ENCODE measurements around the gene CDK16.
A peak's percentile ranks its signal among the peaks of the same experiment; 100 is the strongest.

The CDK16 gene
- 48.5 to 55.5 reads per million in 2 experiments for total RNA-seq

DNA sequence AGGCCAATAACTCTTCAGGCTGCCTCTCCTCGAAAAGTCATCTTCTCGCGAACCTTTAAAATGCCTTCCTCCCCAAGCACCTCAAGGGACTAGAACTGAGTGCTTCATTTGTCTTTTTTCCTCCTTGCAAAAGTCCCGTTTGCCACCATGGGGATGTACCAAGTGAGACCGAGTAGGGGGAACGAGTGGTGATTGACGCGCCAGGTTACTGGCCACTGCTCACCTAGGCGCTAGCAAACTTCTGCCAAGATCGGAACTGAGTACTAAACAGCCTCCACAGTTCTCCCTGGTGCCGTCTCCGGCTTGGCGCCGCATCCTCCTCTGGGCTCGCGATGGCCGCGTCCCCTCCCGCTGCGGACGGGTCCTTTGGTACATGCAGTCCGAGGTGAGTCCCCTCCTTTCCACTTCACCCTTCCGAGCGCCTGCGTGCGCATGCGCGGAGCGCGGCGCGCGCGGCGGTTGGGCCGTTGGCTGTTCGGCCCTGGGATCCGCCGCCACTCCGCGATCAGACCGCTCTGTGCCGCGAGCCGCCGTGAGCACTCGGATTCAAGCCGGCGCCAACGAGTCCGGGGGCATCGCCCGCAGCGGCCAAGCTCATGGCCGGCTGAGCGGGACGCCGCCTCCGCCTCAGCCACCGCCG is at the start of gene CDK16:
TSS of gene CDK16 (plus strand) at position 402 of the 640 bp plus-strand sequence. CDS start 4,877 bp downstream, outside the sequence.
- DNase-seq (ENCODE audit: low read depth) = peak; percentile 69

DNA sequence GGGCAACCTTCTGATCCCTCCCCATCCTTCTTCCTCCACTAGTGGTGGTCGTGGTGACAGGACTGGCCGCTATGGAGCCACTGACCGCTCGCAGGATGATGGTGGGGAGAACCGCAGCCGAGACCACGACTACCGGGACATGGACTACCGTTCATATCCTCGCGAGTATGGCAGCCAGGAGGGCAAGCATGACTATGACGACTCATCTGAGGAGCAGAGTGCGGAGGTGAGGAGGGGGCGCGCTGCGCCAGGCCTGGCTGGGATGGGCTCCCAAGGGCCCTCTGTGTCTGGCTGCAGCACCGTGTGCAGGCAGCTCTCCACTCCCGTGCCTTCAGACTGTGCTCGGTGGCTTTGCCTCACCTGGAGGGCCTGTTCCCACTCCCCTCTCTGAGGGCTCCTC is 49.2 kb upstream of the CDK16 start:
- no peak for DNase-seq (ENCODE audit: low read depth)

DNA sequence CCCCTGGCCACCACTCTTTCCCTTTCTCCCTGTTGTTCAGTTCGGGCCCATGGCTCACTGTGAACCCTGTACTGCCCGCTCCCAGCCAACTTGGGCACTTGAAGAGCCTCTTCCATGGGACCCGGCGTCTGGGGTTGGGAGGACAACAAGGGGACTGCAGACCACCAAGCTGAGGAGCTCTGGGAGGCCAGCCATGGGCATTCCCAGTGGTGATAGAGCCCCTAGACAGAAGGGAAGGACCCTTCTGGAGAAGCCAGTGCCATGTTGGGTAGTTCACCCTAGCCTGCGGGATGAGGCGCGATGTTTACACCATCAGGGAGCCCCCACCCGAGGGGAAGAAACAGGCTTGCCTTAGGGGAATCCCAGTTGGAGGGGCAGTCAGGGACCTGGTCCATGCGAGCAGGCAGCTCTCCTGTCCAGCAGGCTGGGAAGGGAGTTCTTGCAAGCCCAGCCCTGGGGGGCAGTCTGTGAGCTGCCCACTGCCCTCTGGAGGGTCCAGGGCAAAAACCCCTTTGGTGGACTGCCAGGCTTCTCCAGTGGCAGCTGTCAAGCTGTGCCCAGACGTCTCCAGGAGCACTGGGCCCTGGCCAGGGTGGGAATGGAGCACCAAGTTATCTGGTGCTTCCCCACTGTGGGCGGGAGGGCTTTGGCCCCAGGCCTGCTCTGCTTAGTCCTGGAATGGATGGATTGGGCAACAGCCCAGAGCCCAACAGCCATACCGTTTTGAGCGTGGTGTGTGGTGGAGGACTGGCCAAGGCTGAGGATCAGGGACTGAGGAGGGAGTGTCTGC is 48.6 kb upstream of the CDK16 start:
- no peak for DNase-seq (ENCODE audit: low read depth)

DNA sequence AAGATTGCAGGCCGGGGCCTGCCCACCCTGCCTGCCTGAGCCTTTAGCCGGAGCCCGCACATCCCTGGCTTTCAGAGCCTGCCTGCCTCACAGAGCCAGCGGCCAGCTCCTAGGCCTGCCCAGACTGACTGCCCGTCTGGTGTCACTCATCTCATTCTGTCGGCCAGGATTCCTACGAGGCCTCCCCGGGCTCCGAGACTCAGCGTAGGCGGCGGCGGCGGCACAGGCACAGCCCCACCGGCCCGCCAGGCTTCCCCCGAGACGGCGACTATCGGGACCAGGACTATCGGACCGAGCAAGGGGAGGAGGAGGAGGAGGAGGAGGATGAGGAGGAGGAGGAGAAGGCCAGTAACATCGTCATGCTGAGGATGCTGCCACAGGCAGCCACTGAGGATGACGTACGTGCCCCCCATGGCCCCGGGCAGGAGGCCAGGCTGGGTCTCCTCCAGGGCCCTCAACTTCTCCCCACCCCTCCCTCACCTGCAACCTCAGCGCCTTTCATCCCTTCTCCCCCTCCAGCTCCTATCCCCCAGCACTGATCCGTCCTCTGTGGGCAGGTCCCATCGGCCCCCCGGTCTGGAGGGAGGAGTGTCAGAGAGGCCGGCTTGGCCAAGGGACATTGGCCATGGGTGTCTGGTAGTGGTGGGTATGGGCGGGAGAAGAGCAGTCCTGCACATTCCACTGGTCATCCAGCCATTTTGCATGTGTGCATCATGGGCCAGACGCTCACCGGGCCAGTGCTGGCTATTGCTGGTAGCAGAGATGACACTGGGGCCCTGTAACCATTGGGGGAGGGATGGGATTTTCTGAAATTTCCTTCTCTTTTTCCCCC is 47.4 kb upstream of the CDK16 start:
- DNase-seq (ENCODE audit: low read depth) = no peak

DNA sequence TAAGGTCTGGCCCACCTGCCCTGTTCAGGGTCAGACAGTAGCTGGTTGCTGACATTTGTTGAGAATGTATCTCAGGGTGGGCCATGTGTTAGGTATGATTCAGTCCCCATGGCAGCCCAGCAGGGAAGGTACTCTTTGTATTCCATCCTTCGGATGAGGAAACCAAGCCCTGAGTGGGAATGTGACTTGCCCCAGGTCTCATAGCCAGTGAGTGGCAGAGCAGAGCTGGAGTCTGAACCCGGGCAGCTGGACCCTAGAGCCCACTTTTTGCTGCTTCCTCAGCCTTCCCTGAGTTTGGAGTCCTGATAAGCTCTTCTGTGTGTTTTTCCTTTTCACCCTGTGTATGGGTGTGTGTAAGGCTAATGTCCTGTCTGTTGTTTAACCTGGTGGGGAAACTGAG is 46.5 kb upstream of the CDK16 start:
- DNase-seq (ENCODE audit: low read depth) = no peak

DNA sequence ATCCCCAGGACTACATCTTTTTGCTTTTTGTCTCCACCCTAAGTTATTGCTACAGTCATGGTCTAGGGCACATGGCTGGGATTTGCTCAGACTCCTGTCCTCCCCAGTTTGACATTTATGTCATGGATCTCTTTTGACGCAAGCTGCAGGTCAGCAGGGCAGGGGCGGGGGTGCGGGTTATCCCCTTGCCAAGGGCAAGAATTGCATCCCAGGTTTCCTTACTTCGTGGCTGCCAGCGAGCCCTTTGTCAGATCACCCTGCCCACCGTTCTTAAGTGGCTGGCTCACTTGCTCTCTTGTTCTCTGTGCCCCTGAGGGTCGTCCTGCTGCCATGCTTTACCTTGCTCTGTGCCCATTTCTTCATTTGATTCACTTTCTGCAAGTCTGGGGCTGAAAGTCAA is 45.9 kb upstream of the CDK16 start:
- no peak for DNase-seq (ENCODE audit: low read depth)

DNA sequence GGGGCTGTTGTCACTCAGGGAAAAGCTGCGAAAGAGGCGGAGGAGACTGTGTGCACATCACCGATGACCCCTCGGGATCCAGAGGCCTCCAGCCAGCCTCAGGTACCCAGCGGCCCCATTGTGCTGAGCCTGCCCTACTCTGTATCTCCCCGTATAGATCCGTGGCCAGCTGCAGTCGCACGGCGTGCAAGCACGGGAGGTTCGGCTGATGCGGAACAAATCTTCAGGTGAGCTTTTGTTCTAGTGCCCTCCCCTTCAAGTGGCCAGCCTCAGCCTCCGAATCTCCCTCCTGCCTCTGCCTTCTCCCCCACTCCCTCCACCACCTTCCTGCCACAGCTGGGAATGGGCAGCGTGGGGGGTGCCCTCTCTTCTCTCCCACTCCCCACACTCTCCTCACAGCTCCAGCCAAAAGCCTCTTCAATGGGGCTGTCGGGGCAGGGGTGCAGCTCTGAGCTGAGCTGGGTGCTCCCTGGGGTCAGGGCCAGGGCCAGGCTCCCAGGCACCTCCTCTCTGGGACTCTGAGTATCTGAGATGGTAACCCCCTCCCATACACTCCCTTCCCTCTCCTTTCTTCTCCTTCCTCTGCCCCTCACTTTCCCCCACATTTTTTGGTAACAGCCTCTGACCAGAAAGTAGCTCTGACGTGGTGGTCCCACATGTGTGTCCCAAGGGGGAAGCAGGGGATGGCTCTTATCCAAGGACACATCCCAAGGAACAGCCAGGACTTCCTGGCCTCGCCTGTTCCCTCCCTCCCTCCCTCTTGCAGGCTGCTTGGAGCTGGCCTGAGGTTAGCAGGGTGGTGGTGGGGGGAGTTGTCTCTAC is 45.3 kb upstream of the CDK16 start:
- DNase-seq (ENCODE audit: low read depth) = no peak

DNA sequence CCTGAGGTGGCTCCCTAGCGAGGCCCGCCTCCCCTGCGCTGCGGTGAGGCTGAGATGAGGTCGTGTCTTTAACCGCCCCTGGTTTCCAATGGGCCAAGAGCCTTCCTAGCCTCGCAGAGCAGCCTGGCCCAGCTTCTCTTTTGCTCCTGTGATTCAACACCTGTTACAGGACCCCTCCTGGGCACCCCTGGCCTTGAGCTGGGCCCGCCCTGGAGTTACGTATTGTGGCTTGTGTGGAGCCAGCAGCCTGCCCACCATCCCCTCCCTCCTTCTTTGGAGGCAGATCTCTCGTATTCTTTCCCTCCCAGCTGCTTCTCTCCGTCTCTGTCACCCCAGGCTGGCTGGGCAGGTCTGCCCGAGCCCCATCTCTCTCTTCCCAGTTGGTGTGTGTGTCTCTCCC is 44.1 kb upstream of the CDK16 start:
- no peak for DNase-seq (ENCODE audit: low read depth)

DNA sequence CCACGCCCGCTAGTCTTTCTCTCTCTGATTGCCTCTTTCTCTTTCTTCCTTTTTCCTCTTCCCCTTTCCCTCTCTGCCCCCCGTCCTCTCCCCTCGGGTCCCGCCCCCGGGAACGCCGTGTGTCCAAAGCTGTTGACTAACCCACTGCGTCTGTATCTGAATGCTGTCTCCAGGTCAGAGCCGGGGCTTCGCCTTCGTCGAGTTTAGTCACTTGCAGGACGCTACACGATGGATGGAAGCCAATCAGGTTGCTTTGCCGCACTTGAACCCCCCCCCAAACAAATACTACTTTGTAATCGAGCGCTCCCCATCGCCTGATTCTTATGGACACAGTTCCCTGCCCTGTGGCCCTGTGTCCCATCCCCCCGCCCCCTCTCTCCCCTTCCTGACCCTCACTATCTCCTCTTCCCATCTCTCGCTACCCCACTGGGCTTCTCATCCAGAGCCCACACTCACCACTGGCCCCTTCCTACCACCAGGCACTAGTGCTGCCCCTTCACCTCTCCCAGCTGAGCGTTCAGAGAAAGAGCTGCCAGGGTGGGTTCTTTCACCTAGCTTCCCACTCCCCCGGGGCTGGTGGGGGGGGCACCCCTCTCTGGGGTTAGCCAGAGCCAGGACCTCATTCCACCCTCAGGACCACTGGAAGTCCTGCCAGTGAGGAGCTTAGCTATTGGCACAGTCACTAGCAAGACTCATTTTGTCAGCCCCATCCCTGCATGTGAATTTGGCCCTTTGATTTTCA is 43.5 kb upstream of the CDK16 start:
- no peak for DNase-seq (ENCODE audit: low read depth)

DNA sequence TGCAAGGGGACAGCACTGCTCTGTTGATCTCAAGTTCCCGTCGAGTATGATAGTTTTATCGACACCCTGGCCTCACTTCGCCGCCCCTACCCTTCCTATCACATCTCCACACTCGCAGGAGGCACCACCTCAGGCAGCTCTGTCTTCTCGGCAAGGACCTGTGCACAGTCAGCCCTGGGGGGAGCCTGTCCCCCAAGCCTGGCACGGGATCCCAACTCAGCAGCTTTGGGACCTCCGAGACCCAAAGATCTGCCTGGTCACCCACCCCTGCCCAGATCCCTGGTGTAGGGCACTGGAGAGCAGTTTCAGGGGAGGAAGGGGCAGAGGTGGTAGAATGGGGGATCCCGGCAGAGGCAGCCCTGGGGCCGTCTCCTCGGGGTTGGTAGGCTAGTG is 42.9 kb upstream of the CDK16 start:
- DNase-seq (ENCODE audit: low read depth) = no peak

DNA sequence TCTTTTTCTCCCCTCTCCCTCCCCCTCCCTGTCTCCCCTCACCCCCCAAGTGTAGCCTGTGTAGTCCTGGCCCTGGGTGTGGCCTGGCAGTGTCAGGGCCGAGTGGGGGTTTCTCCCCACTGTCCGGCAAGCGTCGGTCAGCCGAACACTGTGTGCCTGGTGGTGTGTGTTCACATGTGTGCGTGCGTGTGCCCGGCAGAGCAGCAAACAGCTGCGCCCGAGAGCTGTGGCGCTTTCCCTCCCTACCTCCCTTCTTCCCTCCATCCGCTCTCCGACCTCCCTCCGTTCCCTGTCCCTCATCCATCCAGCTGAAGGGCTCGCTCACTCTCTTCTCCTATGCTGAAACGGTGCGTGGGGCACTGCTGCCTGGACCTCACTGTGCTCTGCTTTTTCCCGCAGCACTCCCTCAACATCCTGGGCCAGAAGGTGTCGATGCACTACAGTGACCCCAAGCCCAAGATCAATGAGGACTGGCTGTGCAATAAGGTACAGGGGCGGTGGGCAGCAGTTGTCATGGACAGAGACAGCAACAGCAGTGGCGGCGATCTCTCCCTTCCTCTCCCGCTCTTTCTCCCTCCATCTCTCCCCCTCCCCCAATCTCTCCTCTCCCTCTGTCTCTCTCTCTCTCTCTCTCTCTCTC is 42.3 kb upstream of the CDK16 start:
- no peak for DNase-seq (ENCODE audit: low read depth)

DNA sequence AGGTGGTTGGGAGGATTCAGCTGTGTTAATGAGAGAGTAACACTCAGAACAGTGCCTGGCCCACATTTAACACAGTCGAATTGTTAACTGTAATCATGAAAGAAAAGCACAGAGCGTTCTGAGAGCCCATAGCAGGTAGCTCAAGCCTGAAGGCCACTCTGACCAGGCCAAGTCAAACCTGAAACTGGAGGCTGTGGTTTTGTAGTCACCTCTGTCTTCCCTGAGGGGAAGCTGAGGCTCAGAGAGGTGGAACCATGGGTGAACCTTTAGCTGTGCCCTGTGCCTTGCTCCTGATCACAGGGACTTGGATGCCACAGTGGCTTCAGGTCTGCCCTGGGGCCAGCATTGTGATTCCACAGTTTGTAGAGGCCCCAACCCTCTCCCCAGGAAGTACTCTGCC is 41.4 kb upstream of the CDK16 start:
- DNase-seq (ENCODE audit: low read depth) = no peak

DNA sequence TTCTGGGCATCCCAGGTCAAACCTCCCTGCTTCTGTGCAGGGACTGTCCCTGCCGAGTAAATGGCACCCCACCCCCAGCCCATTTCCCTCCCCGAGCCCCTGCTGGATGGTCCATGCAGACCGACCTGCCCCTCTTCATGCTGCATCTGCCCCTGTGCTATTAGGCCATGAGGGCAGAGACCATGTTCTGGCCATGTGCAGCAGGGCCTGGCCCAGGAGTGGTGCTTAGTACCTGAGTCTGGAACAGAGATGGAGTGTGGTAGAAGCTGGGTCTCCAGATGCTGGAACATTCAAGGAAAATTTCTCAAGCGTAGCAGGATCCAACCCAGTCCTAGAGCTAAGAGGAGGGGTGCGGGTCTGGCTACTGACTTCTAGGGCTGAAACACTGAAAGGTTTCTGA is 40.1 kb upstream of the CDK16 start:
- DNase-seq (ENCODE audit: low read depth) = no peak

DNA sequence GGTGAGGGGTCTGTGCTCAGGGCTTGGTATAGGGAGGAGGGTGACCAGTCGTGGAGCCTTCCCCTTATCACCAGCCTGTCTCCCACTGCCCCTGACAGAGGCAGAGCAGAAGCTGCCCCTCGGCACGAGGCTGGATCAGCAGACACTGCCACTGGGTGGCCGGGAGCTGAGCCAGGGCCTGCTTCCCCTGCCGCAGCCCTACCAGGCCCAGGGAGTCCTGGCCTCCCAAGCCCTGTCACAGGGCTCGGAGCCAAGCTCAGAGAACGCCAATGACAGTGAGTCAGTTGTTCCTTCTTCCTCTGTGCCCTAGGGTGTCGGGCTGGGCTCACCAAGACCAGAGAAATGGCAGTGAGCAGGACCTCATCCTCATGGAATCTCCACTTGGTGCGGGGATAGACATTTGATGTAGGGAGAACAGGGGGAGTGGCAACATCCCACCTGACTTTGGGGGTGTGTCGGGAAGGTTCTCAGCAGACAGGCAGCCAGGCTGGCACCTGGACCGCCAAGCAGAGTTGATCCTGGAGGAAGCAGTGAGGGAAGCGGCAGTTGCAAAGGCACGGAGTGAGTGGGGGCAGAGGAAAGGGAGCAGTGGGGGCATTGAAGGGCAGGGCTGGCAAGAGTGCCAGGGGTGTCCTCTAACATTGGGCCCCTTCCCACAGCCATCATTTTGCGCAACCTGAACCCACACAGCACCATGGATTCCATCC is 39.1 kb upstream of the CDK16 start:
- no peak for DNase-seq (ENCODE audit: low read depth)

DNA sequence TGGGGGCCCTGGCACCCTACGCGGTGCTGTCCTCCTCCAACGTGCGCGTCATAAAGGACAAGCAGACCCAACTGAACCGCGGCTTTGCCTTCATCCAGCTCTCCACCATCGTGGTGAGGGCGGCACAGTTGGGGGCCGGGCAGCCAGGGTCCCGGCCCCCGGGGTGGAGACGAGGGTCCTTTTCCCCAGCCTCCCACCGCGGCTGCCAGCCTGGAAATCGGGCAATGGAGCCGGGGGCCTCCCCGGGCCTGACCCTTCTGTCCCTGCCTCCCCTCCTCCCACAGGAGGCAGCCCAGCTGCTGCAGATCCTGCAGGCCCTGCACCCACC is 38.6 kb upstream of the CDK16 start:
- no peak for DNase-seq (ENCODE audit: low read depth)

DNA sequence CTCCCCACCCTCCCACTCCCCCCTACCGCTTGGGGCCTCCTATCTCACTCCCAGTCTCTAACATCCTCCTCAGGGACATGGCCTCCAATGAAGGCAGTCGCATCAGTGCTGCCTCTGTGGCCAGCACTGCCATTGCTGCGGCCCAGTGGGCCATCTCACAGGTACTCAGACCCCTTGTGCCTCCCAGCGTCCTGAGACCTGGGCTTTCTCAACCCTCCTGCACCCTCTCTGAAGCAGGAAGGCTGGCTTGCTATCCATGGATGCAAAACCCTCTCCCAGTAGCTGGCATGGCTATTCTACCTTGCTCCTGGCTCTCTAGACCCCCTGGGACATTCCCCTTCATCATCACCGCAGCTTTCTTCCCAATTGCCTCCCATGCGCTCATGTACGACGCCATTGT is 38.1 kb upstream of the CDK16 start:
- DNase-seq (ENCODE audit: low read depth) = no peak

DNA sequence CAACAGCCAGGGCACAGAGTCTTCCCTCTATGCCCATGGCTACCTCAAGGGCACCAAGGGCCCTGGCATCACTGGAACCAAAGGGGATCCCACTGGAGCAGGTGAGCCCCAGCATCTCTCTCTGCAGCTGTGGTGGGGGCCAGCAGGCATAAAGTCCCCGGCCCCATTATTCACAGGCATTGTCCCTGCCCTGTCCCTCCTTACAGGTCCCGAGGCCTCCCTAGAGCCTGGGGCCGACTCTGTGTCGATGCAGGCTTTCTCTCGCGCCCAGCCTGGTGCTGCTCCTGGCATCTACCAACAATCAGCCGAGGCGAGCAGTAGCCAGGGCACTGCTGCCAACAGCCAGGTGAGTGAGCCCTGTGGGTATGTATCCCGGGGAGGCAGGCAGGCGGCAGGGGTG is 37.2 kb upstream of the CDK16 start:
- DNase-seq (ENCODE audit: low read depth) = no peak

DNA sequence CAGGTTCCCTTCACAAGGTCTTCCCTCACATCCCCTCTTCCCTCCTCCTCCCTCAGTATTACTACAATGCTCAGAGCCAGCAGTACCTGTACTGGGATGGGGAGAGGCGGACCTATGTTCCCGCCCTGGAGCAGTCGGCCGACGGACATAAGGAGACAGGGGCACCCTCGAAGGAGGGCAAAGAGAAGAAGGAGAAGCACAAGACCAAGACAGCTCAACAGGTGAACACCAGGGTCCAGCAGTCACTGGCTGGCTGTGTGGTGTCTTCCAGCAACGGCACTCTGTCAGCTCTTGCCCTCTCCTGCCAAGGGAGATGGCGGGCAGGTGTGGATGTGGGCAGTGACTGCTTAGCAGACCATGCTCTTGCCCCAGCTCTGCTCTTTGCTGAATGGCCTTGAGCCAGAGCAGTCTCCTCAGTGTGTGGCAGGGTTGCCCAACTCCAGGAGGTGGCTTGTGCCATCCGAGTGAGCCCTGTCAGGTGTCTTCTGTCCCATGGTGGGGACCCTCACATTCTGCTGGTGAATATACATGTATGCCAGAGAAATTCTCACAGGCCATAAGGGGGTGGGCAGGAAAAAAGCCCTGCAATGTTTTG is 36.3 kb upstream of the CDK16 start:
- DNase-seq (ENCODE audit: low read depth) = no peak

DNA sequence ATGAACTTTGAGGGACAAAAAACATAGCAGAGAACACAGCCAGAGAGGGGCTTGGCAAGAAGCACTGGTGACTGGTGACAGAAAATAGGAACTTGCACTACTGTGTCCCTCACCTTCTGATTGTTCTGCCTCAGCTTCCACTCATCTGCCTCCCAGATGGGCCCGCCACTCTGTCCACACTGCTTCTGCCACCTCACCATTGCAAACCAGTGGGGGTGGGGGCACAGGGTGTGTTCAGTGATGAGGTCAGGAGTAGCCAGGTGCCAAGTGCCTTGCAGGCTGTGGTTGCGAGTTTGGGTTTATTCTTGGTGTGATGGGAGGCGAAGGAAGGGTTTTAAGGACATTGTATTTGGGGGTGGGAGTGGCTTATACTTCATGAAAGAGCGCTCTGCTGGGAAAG is 34.0 kb upstream of the CDK16 start:
- DNase-seq (ENCODE audit: low read depth) = no peak

DNA sequence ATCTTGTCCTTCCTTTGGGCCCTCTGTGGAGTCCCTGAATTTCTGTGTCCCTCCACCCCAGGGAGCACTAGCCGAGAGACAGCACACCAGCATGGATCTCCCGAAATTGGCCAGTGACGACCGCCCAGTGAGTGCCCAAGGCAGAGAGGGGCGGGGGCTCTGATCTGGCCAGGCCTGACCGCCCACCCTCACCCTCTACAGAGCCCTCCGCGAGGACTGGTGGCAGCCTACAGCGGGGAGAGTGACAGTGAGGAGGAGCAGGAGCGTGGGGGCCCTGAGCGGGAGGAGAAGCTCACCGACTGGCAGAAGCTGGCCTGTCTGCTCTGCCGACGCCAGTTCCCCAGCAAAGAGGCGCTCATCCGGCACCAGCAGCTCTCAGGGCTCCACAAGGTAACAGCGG is 33.2 kb upstream of the CDK16 start:
- DNase-seq (ENCODE audit: low read depth) = no peak

Data from T follicular helper cell (primary cell).